GM19468 (cell line): ENCODE measurements around the gene CERCAM.
A peak's percentile ranks its signal among the peaks of the same experiment; 100 is the strongest.
"Not testable (repeated sequence)": the region's sequence is repeated elsewhere in the genome, so short reads cannot be mapped to it uniquely, and the experiment has no call there.

Experiments
- ATAC-seq: cut with Tn5 transposase; IDR thresholded peaks from one replicate; pipeline ENCODE4 v1.9.1; 2021; ENCODE audit warnings: mild to moderate bottlenecking, moderate library complexity, moderate number of reproducible peaks; ENCODE audit not compliant: unreplicated experiment; ENCODE audit errors: extremely low read depth

Gene CERCAM

DNA sequence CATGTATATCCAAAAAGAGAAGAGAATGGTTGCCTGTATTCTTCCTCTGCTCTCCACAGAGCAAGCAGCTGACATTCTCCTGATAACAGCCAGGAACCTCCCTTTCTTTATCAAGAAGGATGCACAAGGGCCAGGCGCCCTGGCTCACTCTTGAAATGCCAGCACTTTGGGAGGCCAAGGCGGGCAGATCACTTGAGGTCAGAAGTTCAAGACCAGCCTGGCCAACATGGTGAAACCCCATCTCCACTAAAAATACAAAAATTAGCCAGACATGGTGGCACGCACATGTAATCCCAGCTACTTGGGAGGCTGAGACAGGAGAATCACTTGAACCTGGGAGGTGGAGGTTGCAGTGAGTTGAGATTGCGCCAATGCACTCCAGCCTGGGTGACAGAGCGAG, 25.8 kb downstream of the CERCAM start:
- not testable (repeated sequence) for ATAC-seq

DNA sequence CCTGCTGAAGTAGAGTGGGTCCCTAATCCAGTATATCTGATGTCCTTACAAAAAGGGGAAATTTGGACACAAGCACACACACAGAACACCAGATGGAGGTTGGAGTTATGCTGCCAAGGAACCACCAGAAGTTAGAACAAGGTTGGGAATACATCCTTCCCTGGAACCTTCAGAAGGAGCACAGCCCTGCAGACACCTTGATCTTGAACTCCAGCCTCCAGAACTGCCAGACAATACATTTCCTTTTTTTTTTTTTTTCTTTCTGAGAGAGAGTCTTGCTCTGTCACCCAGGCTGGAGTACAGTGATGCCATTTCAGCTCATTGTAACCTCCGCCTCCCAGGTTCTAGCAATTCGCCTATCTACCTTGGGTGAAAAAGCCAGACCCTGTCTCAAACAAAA, 28.1 kb downstream of the CERCAM start:
- no peak for ATAC-seq

DNA sequence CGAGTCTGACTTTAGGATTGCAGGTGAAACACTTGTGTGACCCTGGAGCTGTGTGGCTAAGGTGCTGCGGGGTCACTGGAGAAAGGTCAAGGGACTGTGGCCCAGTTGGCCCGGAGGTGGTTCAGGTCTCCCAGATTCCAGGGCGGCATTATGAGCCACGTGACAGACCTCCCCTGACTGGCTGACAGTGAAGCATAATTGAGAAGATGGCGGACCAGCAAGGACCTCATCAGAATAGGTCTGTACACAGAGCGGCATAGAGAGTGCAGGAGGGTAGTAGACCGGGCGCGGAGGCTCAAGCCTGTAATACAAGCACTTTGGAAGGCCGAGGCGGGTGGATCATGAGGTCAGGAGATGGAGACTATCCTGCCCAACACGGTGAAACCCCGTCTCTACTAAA, 34.3 kb downstream of the CERCAM start:
- ATAC-seq = no peak

DNA sequence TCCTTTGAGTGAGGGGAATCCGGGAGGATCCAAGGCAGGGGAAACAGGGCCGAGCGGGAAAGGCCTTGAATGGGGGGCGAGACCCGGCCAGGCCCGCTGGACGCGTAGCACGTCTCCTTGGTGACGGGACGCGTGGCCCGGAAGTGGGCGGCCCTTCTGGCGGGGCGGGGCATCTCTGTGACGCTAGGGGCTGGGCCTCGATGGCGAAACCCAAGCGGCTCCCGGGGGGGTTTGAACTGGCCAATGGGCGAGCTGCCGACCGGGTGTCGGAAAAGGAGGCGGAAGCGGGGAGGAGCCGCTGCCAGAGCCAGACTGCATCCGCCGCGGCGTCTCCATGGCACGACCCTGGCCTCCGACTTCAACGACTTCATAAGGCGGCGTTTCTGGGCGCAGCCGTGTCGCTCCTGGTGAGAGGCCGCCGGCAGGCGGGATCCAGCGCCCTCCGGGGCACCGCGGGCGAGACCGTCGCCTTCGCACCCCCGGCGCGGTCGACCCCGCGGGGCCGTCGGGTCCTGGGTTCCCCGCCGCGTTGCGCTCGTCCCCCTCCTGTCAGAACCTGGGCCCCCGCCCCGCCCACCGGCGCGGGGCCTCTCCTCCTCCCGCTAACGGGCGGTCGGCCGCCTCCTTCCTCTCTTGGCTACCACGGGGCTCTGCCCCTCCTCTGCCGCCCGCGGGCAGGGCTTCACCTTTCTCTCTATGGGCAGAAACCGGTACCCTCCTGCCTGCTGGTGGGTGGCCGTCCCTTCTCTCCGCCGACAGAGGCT, 35.4 kb downstream of the CERCAM start, which contains the start of gene ODF2:
TSS of gene ODF2 (plus strand) at position 158 of the 764 bp plus-strand sequence. CDS start at position 244, 86 bp downstream.
- peak; percentile 90 for ATAC-seq

DNA sequence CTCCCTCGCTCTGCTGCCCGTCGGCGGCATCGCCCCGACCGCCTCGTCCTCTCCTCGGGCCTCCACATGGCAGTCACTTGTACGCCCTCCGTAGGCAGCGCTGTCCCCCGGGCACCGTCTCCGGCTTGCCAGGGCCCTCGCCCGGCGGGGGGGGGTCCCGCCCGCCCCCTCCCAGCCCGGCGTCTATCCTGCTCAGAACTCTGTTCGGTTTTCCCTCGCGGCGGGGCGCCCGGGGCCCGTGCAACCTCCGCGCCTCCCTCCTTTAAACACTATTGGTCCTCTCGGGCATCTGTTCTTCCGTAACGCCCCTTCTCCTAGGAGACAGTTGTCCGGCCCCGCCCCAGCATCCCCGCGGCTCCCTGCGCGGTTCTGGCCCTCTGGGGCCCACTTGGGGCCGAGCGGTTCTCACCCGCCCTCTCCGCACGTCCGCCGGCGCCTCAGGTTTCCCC, 36.0 kb downstream of the CERCAM start:
- ATAC-seq = peak; percentile 9

DNA sequence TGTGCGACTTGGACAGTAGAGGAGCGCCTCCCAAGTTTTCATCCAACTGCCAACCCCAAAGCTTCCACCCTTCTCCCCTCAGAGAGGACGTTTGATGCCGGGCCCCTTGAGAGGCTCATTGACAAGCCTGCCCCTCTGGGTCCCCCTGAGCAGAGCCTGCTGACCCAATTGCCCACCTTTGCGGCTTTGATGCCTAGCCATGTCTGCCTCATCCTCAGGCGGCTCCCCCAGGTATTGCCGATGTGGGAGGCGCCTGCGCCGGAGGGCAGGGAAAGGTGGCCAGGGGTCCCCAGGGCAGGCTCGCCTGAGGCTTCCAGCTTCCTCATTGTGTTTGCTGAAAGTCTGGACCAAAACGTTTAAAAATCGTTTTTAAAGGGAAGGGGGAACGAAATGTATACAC, 36.5 kb downstream of the CERCAM start:
- no peak for ATAC-seq

DNA sequence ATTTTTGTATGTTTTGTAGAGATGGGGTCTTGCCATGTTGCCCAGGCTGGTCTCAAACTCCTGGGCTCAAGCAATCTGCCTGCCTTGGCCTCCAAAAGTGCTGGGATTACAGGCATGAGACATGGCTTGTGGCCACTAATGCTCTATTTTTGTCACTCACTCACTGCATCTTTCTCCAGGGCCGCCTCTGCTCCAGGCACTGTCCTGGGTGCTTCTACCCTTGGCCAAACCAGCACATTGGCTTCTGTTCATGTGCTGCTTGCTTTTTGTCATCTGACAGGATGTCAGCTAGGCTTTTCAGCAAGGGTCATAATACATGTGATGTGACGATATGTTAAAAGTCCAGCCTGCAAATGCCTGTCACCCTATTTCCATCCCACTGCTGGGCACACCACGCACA, 38.4 kb downstream of the CERCAM start:
- no peak for ATAC-seq

DNA sequence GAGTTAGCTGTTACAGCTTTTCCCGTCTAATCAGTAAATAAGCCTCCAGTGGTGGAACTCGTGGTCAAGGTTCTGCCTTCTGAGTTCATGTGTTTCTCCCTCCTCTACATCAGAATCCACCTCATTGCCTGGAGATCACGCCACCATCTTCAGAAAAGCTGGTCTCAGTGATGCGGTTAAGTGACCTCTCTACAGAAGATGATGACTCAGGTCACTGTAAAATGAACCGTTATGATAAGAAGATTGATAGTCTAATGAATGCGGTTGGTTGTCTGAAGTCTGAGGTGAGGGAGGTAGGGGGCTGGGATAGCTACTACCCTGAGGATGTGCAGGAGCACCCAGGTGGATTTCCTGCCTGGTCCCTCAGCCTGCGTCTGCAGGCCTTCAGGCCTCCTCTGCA, 48.4 kb downstream of the CERCAM start:
- no peak for ATAC-seq

DNA sequence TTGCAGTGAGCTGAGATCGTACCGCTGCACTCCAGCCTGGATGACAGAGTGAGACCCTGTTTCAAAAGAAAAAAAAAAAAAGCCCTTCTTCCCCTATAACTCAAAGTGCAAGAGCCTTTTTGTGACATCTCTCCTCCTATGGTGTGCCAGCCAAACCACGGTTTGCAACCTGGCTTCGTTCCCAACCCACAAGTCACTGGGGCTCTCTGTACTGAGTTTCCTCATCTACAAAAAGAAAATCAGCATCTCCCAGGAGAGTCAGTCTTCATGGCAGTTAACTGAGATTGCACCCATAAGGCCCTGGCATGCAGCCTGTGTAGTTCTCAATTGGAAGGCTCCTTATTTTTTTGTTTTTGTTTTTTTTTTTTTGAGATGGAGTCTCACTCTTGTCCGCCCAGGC, 49.9 kb downstream of the CERCAM start:
- no peak for ATAC-seq

DNA sequence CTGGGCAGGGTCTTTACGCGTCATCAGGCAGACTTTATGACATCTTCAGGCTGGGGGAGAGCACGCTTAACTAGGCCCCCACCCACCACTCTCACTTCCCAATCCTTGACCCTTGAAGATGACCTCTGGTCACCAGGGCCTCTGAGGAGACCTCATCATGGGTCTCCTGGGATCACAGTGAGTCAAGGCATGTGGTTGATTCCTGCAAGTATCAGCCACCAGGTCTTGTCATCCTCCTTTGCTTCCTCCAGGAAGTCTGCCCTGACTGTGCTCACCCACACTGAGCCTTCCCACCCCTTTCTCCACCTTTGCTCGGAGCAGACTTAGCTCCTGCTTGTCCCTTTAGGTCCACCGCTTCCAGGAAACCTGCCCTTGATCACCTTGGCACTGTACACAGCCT, 52.4 kb downstream of the CERCAM start:
- no peak for ATAC-seq

DNA sequence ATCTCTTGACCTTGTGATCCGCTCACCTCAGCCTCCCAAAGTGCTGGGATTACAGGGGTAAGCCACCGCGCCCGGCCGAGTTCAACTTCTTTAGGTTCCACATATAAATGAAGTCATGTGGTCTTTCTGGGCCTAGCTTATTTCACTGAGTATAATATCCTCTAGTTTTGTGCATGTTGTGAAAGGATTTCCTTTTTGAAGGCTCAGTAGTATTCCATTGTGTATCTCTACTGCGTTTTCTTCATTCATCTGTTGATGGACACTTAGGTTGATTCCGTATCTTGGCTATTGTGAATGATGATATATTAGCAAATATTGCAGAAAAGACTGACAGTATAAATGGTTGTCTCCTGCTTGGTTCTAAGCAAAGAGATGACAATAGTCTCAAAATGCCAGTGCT, 55.2 kb downstream of the CERCAM start:
- no peak for ATAC-seq

DNA sequence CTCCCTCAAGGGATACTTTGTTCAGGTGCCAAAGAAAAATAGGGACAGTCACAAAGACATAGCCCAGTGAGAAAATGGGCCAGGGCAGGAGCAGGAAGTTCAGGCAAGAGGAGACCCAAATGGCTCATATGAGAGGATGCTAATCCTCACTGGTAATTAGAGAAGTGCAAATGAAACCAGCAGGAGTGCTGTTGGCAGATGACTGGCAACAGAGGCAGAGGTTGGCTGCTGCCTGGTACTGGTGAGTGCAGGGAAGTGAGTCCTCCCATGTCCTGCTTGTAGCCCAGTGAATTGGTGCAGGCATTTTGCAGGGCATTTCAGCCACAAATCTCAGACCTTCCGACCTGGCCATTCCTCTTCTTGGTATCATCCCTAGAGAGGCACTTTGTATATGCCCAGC, 58.6 kb downstream of the CERCAM start:
- no peak for ATAC-seq

DNA sequence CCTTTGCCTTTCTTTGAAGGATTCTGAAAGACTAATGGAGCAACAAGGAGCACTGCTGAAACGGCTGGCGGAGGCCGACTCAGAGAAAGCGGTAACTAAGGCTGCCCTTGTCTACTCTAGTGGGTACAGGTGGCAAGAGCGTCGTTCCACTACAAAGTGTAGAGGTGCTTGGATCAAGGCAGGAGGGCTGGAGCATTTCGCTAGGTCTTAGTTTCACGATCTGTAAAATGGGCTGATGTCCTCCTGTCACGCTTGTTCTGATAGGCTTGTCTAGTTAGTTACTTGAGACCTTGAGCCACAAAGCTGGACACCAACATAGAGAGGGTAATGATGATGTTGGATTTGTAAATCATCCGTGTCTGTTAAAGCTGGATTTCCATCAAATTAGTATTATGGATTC, 60.9 kb downstream of the CERCAM start:
- no peak for ATAC-seq

DNA sequence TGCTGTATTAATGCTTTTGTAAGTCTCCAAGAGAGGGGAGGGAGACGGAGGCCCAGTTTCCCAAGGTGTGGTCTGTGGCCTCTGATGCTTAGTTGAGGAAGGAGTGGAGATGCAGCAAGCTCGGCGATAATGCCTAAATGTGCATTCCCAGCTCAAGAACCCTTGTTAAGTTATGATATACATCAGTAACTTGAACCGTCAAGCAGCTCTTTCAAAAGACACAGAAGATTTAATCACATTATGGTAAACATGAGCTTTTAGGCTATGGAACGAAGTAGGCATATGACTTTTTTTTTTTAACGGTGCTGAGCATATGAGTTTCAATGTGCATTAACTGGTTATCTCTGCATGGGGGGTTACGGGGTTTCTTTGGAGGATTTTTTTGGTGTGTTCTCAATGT, 61.5 kb downstream of the CERCAM start:
- no peak for ATAC-seq

DNA sequence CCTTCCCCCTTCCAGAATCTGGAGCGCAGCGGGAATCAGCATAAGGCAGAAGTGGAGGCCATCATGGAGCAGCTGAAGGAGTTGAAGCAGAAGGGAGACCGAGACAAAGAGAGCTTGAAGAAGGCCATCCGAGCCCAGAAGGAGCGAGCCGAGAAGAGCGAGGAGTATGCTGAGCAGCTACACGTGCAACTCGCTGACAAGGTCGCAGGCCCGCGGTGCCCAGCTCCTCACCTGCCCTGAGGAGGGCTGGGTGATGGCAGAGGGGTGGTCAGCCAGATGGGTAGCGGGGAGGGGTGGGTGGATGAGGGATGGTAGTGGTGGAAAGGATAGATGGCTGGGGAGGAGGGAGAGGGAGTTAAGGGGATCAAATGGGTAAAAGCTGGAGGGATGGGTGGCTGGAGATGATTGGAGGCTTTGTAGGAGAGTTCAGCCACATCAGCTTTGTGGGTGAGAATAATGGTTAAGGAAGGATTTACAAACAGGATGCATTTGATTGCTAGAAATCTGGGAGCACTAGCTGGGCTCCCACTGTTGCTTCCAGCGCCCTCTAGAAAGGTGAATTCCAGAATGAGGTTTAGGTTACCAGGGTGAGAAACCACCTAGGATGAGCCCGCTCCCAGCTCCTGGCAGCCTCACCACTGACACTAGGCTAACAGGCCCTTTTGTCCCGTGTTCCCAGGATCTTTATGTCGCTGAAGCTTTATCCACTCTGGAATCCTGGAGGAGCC, 64.2 kb downstream of the CERCAM start:
- no peak for ATAC-seq

DNA sequence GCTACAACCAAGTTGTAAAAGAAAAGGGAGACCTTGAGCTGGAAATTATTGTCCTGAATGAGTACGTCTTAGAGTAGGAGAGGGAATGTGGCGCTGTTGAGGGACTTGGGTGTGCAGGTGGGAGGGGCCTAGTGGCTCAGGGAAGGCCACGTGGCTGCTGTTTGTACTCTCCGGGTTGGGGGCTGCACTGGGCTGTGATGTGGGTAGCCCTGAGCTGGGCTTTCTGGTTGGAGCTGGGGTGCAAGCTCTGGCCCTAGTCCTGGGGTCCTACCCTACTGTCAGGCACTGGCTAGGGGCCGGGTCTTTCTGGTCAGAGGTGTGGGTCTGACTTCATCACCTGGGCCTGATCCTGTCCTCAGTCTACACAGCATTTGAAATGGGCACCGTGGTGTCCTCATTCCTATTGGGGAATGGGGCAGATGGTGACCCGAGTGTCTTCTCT, 64.8 kb downstream of the CERCAM start:
- no peak for ATAC-seq

DNA sequence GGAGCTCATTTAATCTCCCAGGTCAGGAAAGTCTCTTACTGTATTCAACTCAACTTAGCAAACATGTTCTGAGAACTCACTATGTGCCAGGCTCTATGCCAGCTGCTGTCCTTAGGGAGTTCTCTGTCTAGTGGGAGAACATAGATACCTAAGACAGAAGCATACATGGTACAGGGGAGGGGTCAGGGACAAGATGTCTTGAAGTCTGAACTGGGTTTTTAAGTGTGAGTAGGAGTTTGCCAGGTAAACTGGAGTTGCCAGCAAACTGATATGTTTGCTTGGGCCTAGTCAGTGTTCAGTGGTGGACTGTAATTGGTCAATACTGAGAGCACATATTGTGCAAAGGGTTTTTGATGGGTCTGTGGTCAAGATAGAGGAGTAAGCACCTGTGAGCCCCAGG, 65.5 kb downstream of the CERCAM start:
- ATAC-seq = no peak
